Endometrial microvascular endothelial cells (primary cell): ENCODE results near the gene TCEAL6. TPM values are rescaled to one million over a fixed set of nuclear protein-coding genes. Genes with fewer than 3 reads are reported as not detected.
"Not testable (repeated sequence)": the region's sequence is repeated elsewhere in the genome, so short reads cannot be mapped to it uniquely, and the experiment has no call there.

Experiments
- in situ Hi-C: cut with HindIII; loops from 2 replicates; pipeline ENCODE4 v1.10.0; 2017; ENCODE audit warnings: low sequenced_read_pairs, low pct_unique_long_range_greater_than_20kb; ENCODE audit errors: inconsistent ontology term
- total RNA-seq: library from RNA; depleted of rRNA; stranded (reverse); fragments of >200 nt; gene quantifications from one replicate; pipeline ENCODE4 v1.2.3, GENCODE V29; 2015; ENCODE audit errors: inconsistent ontology term

The TCEAL6 gene
- not detected for total RNA-seq

GRCh38 chrX:102142274-102142673 is at the start of gene TCEAL6:
TSS of gene TCEAL6 (minus strand) at chrX:102142481.
- in situ Hi-C loops = not testable (repeated sequence)

- in situ Hi-C loops = no loop called here
Measured at GRCh38 chrX:102185967-102186720, 43.9 kb upstream of the TCEAL6 start.

GRCh38 chrX:102155806-102156179 is 13.5 kb upstream of the TCEAL6 start, which contains the start of gene BEX5:
TSS of gene BEX5 (minus strand) at chrX:102155977. CDS start at chrX:102154265, 1,712 bp downstream.
- in situ Hi-C loops = no loop called here

- in situ Hi-C loops = no loop called here
Measured at GRCh38 chrX:102154900-102155805, 12.9 kb upstream of the TCEAL6 start.

GRCh38 chrX:102154218-102154860 is 12.1 kb upstream of the TCEAL6 start:
- in situ Hi-C loops = no loop called here

- in situ Hi-C loops = not testable (repeated sequence)
Measured at GRCh38 chrX:102141631-102142030, 650 bp downstream of the TCEAL6 start.

GRCh38 chrX:102140876-102141275 is 1.4 kb downstream of the TCEAL6 start:
- in situ Hi-C loops = not testable (repeated sequence)

- in situ Hi-C loops = no loop called here
Measured at GRCh38 chrX:102138064-102138463, 4.2 kb downstream of the TCEAL6 start.

- in situ Hi-C loops = no loop called here
Measured at GRCh38 chrX:102129473-102129872, 12.8 kb downstream of the TCEAL6 start.

- in situ Hi-C loops = no loop called here
Measured at GRCh38 chrX:102126863-102127262, 15.4 kb downstream of the TCEAL6 start.

- in situ Hi-C loops = not testable (repeated sequence)
Measured at GRCh38 chrX:102126080-102126818, 16.0 kb downstream of the TCEAL6 start.

GRCh38 chrX:102125436-102125835 is 16.8 kb downstream of the TCEAL6 start, which contains the start of gene TCEAL2:
TSS of gene TCEAL2 (plus strand) at chrX:102125679. CDS start at chrX:102126831, 1,152 bp downstream.
- in situ Hi-C loops = not testable (repeated sequence)

GRCh38 chrX:102125014-102125413 is 17.3 kb downstream of the TCEAL6 start:
- in situ Hi-C loops = not testable (repeated sequence)

- in situ Hi-C loops = no loop called here
Measured at GRCh38 chrX:102115748-102116147, 26.5 kb downstream of the TCEAL6 start.

- in situ Hi-C loops = no loop called here
Measured at GRCh38 chrX:102113367-102113766, 28.9 kb downstream of the TCEAL6 start.
